ENCODE data around the gene HOXC11.

HOXC11 gene

DNA sequence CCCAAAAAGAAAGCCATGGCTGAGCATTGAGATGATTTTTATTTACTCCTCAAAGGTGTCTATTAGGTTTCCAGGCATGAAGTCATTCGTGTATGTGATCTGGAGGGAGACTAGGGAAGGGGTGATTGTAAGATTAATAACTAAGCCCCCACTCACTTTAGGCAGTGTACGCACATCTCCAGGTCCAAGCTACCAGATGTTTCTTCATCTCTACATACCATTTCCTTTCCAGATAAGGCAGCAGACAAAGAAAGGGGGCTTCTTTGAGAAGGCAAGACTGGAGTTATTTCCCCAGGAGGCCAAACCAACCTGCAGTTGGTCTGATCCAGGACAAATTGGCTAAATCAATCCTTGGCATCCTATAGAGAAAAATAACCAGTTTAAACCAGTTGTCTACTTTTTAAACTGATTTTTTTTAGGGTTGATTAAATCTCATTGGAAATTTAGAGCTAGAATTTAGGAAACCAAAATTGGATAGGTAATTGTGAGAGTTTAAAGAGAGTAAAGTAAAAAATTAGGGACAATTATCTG, 30.4 kb upstream of the HOXC11 start:
- DNase-seq (ENCODE audit: low read depth), result no peak

DNA sequence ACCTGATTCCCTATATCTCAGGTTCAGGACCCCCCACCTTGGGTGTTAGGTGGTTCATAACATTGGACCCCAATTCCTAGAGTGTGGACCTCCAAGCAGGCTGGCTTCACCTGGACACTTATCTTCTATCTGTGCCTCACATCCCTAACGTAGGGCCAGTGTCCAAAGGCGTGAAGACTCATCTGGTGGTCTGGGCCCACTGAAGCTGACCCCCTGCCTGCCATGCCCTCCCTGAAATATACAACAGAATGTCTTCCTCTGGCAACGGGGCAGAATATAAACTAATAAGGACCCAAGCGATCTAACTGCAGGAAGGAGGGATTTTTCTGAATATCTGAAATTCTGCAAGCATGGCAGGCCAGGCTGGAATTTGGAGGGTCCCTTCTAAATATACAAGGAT, 28.7 kb upstream of the HOXC11 start:
- no peak for DNase-seq (ENCODE audit: low read depth)

DNA sequence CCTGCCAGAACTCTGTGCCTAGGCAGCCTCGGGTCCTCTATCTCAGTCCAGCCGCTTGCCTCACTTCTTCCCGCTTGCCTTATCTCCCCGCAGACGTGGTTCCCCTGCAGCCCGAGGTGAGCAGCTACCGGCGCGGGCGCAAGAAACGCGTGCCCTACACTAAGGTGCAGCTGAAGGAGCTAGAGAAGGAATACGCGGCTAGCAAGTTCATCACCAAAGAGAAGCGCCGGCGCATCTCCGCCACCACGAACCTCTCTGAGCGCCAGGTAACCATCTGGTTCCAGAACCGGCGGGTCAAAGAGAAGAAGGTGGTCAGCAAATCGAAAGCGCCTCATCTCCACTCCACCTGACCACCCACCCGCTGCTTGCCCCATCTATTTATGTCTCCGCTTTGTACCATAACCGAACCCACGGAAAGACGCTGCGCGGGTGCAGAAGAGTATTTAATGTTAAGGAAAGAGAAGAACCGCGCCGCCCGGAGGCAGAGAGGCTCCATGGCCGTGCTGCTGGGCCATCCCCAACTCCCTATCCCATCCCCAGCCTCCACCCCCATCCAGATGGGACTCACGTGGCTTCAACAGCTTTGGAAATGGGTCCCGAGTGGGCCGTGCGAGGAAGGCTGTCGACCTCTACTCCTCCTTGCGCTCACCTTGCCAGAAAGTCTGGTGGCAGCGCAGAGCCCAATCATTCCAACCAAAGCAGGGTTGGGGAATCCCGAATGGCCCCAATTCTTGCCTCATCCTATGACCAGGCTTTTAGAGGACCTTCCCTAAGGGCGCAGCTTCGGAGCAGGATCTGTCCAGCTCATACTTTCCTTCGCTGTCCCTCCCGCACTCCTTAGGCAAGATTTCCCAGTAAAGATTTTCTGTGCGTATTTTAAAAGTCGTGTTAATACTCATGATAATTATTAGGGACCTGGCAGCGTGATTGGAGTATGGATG, 27.7 kb upstream of the HOXC11 start:
- no peak for DNase-seq (ENCODE audit: low read depth)

DNA sequence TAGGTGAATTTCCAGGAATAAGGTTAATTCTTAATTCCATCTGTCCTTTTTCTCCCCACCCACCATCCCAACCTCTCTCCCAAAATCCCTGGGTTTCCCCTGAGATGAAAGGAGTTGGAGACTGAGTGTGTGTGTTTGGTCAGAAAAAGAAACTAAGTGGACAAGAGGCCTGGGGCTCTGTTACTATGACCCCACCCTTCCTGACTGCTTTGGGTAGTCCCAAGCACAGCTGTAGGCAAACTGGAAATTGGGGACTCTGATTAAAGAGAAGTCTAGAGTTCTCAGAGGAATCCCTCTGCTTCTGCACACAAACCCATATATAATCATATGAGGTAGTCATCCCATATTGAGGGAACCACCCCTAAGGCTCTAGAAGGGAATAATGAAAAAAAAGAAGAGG, 25.2 kb upstream of the HOXC11 start:
- no peak for DNase-seq (ENCODE audit: low read depth)

DNA sequence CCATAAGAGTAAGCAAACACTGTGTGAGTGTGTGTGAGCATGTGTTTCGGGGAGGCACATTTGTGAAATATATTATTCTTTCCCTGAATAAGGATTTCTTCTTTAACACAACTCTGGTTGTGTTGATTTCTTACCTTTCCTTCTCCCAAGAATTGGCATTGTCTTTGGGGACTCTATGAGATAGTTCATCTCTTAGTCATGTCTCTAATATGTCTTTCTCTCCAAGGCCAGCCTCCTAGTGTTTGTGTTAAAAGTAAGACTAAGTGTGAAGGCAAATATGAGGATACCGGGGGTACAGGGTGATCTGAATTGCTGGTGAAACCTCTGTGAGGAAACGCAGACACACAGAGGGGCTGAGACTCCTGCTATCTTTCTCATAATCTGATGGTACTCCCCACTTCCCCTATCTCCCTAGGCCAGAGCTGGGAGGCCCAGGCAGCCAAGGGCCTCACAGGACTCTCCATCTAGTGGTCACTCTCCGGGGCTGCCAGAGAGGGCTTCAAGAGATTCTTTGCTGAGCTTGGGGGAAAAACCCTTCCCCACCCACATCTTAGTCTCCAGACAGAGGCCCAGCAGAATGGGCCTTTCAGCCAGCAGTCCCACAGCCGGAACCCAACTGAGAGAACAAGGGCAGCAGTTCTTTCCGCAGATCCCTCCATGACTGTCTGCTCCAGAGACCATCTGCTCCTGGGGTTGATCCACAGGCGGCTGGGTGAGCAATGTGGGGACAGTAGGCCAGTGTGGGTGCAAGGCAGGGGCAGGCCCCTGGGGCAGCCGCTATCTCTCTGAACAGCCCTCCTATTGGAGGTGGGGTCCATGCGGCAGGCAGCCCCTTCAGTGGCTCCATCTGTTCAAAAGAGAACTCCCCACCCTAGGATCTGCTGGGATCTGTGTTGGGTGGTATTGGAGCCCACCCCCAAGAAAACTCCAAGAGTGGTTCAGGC, 24.0 kb upstream of the HOXC11 start:
- DNase-seq (ENCODE audit: low read depth), result no peak

DNA sequence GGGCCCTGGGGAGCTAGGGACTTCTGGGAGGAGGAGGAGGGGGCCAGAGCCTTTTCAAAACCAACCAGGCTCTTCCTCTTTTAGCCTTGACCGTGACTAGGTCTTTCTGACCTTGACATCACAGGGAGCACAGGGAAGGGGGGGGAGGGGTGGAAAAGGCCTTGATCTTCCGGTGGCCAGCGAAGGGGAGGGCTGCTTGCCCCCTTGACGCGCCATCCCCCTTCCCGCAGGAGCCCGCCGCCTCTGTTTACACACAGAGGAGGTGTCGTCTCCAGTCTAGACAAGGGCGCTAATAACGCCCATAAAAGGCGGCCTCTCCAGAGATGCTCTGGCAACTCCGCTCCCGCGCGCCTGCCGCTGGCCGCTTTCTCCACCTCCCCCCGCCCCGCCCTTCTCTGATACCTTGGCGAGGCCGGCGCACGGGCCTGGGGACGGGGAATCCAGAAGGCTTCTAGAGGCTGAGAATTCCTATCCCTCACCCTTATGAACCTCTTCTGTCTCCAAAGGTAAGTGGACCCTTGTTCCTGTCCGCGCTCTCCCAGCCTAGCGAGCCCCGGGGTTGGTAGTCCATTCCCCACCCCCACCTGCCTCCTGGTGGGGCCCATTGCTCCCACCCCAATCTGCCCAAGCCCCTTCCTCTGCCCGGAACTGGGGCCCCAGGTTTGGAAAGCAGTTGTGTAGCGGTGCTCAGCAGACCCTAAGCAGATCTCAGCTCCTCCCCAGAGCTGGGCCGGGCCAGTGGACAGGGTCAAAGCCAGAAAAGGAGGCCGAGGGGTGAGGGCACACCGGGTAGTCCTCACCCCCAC, 23.1 kb upstream of the HOXC11 start:
- no peak for DNase-seq (ENCODE audit: low read depth)

DNA sequence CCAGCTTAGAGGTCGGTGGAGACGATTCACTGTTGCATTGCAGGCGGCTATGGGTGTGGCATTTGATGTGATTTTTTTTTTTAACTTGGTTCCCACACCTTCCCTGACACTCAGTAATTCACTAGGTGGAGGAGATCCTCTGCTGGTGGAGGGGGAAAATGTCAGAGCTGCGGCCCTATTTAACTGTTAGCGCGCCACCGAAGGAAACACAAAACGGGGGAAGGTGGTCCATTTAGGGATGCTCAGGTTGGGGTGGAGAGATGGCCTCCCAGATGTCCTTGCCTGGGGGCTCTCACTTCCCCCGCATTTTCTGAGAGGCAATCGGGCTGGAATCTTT, 22.5 kb upstream of the HOXC11 start:
- no peak for DNase-seq (ENCODE audit: low read depth)

DNA sequence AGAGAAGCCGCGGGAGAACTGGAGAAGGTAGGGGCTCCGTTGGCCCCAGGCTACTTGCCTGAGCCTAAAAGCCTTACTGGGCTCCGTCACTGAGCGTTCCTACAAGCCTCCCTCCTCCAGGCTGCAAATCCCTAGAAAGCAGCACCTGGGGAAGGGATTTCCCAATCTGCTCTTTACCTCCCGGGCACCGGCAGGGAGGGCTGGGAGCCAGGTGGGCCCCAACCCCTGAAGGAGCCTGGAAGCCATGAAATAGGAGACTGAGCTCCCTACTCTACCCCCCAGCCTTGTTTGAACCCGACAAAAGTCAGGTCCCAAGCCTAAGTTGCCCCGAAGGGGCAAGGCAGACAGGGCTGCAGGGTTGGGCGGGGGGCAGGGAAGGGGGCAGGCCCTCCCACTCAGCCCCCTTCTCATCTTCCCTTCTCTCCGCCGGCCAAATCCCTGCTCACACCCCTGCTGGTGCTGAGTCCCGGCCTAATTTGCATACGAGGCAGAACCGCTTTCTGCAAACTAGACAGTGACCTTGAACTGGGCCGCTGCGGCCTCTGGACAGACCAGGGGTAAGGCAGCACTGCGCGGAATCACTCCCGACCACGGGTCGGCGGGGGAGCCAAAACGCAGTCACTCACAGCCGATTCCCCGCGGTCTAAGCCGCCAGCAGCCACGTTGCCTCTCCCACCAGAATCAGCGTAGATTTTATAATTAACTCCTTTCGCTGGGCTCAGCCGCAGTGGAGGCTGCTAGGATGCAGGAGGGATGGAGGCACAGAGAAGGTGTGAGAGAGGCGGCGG, 21.9 kb upstream of the HOXC11 start:
- no peak for DNase-seq (ENCODE audit: low read depth)

DNA sequence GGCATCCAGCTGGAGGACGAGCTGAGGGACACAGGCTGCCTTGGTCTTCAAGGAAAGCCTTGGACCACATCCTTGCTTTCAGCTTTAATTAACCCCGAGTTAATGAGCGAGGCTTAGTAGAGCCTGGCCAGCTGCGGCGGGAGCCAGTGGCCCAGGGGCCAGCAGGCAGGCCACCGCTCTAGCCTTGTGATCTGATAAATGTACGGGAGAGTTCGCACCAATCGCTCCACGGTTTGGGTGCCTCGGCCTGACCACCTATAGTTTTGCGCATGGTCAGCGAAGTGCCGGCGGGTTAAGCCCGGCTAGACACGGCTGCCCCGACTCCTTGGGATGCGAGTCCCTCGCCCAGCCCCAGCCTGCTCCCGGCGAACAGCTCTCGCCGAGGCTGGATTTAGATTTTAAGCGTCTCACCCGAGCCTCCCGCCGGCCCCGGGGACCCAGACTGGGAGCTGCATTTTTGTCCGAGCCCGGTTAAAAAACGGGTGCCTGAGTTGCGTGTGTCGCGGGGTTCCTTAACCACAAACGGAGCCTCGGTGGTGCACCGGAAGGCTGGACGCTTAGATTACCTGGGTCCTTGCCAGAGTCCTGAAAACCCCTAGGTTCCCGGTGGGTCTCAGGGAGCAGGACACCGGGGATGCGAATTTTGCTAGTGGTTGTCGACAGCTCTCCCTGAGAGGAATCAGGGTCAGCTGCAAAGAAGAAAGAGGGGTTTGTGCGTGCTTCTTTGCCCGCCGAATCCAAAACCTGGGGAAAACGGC, 21.2 kb upstream of the HOXC11 start:
- DNase-seq (ENCODE audit: low read depth), result no peak

DNA sequence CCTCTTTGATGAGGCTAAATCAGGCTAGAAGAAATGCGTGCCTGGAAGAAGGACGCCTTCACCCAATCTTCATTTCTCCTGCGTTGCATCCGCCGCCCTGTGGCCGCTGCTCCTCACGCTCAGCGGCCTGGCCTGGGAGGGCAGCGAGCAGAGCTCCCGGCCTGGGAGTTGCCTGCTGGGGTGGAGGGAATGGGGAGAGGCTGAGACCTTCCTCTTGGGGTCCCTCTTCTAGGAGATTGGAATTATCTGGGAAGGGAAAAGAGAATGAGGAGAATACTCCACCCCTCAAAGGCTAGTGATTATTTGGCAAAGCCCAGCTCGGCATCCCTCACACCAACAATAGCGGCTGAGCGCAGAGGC, 20.6 kb upstream of the HOXC11 start:
- no peak for DNase-seq (ENCODE audit: low read depth)

DNA sequence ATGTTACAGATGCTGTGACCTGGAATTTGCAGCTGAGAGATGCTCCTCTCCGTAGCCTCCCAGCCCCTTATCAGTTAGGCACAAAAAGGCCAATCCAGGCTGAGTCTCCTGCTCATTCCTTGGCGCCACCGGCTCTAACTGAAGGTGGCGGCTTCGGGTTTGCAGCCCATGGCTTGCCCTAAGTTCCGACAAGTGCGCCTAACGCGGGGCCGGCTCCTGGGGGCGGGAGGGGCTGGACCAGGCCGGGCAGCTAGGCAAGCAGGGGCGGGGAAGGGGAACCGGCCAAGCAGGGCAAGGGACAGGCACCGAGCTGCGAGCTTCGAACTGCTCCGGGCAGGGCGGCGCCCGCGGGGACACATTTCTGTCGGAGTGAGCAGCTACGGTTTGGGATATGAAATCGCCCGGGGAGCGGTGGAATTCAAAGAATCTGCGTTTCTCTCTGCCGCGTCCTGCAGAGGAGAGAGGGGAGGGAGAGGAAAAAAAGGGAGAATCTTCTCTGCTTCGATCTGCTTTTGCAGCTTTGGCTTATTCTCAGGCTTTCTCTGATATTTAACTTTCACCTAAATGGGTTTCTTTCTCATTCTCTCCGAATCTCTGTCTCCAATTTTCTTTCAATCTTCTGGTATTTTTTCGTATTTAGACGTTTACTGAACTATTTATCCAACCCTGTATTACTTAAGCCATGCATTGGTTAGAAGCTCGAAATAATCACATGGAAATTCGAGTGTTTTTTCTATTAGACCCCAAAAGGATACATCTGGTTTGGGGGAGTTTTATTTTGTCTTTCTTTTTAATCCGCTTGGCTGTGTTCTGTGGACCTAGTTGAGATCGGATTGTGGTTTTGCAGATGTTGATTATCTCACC, 19.8 kb upstream of the HOXC11 start:
- no peak for DNase-seq (ENCODE audit: low read depth)

DNA sequence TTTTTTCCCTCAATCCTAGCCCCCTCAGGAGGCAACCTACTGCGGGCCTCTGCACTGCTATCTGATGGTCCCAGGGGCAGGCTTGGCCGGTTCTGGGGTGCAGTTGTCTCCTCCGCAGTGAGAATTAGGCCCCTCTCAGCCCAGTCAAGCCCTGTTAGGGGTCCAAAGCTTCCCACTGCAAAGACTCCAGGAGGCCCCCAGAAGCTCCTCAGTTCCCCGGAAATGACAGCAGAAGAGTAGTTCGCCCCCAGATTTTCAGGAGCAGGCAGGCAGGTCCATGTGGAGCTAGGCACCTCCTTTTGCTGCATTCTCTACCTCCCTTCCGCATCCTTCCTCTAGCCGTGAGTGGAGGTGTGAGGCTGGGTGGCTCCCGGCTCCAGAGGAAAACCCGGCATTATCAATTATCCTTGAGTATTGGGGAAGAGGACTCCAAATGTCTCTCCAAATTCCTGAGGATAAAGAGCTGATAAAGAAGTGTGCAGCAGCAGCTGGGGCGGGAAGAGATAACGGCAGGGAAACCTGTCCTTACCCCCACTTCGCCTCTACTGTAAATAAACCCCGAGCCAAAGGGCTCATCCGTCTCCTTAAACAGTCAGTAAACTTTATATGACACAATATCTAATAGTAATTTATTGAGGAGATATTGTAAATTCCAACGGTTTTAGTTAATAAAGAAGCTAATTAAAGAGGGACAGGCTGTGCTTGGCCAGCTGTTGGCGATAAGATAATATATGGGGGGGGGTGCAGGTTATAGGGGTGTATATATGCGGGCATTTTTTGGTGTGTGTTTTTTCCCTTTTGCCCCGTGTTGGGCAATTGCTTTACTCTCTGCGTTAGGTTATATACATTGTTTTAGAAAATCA, 18.9 kb upstream of the HOXC11 start:
- DNase-seq (ENCODE audit: low read depth), result no peak

DNA sequence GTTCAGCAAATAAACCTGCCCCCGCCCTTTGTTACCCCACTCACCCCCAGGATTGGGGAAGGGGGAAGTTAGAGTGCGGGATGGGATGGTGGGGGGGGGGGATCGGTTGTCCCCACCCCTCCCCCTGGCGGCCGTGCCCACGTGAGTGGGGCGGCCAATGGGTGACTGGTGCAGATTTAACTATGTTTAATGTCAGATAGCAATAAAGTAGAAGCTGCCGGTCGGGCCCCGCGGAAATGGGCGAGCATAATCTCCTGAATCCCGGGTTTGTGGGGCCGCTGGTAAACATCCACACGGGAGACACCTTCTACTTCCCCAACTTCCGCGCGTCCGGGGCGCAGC, 18.3 kb upstream of the HOXC11 start, which contains the start of gene HOXC12:
HOXC12 (plus strand) TSS at position 210 of the 342 bp plus-strand sequence; CDS start at position 237, 27 bp downstream.
- DNase-seq (ENCODE audit: low read depth), result no peak

DNA sequence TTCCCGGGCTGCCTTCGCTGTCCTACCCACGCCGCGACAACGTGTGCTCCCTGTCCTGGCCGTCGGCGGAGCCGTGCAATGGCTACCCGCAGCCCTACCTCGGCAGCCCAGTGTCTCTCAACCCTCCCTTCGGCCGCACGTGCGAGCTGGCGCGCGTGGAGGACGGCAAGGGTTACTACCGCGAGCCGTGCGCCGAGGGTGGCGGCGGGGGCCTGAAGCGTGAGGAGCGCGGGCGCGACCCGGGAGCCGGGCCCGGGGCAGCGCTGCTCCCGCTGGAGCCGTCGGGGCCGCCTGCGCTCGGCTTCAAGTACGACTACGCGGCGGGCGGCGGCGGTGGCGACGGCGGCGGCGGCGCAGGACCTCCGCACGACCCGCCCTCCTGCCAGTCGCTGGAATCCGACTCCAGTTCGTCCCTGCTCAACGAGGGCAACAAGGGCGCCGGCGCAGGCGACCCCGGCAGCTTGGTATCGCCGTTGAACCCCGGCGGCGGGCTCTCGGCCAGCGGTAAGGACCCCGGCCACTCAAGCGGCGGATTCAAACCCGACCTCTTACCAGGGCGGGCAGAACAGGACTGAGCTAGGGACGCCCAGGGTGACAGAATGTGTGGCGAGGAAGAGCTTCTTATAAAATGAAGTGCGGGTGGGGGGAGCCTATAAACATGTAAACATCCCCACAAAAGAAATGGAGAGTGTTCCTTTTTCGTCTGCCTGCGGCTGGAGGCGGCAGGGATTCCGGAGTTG, 17.7 kb upstream of the HOXC11 start:
- DNase-seq (ENCODE audit: low read depth), result no peak

DNA sequence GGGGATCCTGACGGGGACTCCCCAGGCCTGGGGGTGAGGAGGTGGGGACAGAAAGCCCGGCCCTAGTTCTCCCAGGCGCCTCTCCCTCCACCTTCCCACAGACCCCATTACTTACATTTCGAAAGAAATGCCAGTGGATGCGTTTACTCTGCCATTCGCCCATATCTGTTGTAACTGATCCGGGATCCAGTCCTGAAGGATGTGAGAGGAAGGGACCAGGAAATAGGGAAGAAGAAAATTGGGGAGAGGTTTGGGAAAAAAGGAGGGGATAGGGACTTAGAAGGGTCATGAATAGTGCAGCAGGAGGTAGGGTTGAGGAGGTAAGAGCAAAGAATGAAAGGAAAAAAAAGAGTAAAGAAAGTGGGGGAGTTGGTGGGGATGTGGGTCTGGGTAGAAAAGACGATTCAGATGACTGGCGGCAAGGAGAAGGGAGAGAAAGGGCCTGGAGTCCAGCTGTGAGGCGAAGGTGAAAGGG, 17.1 kb upstream of the HOXC11 start:
- no peak for DNase-seq (ENCODE audit: low read depth)

DNA sequence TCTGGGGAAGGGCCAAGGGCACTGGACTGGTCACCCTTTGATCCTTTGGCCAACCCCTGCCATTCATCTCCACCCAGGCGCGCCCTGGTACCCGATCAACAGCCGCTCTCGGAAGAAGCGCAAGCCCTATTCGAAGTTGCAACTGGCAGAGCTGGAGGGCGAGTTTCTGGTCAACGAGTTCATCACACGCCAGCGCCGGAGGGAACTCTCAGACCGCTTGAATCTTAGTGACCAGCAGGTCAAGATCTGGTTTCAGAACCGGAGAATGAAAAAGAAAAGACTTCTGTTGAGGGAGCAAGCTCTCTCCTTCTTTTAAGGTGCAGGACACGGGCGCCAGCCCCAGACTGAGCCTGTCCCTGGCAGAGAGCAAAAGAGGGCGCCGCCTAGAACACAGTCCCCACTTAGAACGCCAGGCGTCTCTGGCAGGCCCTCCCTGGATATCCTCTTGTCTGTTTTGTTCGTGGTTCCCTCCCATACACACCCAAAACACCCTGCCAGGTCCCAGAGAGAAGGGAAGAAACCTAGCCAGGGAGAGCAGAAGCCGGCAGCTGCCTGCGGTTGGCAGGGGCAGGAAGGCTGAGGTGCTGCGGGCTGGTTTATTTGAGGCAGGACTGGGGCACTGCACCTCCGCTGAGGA, 16.6 kb upstream of the HOXC11 start:
- no peak for DNase-seq (ENCODE audit: low read depth)

DNA sequence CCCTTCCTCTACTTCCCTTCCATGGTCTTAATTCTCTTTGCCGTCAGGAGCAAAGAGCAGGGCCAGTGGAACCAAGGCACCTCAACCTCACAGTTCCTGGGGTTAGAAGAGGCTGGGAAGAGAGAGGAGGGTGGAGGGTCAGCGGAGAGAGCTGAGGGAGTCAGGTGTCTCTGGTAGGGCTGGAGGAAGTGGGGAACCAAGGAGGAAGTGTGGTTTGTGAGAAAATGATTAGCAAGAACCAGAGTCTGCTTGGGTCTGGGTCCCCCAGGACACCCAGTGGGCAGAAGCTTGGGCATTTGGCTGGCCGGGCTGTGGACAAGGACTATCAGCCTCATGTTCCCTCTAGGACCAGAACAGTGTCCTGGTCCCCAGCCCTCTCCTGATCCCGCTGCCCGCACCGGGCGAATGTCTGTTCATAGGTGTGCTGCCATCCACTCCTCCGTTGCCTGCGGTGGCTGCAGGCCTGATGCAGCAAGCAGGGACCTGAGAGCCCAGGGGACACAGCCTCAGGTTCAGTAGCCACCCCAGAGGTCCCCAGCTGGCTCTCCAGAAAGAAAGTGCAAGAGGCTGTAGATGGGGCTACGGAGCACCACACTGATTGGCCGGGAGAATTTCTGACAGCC, 15.9 kb upstream of the HOXC11 start:
- no peak for DNase-seq (ENCODE audit: low read depth)
